NCI-H2107 treated with DMSO at 0.1 percent for 48 hours (cell line): ENCODE measurements around the gene NFU1.

Source experiments
- DNase-seq: peaks from one replicate; lab custom pipeline; 2025; ENCODE audit not compliant: unreplicated experiment; lab: John Stamatoyannopoulos, UW

Gene NFU1

DNA sequence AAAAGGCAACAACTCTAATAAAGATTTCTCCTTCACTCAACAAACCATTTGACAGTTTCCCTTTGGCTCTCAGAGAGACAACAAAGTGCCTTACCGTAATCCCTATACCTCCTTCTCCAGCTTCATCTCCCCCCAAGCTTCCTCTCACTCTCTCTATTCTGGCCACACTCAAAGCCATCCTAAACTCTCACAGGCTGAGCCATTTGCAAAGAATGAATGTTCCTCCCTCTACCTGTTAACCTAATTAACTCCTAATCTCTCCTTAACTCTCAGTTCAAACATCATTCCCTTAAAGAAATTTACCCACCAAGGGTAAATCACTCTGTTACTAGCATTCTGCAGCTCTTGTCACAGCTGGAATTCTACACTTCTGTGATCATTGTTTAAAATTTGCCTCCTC, 88.5 kb downstream of the NFU1 start:
- no peak for DNase-seq
